ENCODE data around the gene LSM12. TPM values are rescaled to one million over a fixed set of nuclear protein-coding genes. Genes with fewer than 3 reads are reported as not detected.
A peak's percentile ranks its signal among the peaks of the same experiment; 100 is the strongest.

The LSM12 gene
- total RNA-seq, 1 experiment from 2014 or later: 85.5 TPM

GRCh38 chr17:44014133-44014436 lies 52.4 kb downstream of the LSM12 start:
- Mint-ChIP-seq H3K27me3 (ENCODE audit: insufficient read depth, unreplicated experiment) (no peaks in the 10 kb centered on the region), H3K9me3 (ENCODE audit: unreplicated experiment) (no peaks in the 10 kb centered on the region), H3K4me3 (ENCODE audit: unreplicated experiment) (peak overlapping the region; percentile 97), H3K4me1 (ENCODE audit: low read depth, unreplicated experiment) (no peaks in the 10 kb centered on the region), H3K27ac (ENCODE audit: unreplicated experiment) (peak overlapping the region; percentile 97), H3K36me3 (ENCODE audit: insufficient read depth, unreplicated experiment) (peaks cover 9% of the 10 kb centered on the region)
- Histone ChIP-seq H3K4me3 (ENCODE audit: low read depth, low read length) (peak overlapping the region; percentile 78), H3K4me1 (no peaks in the 10 kb centered on the region), H3K27me3 (replicated peaks; ENCODE audit: control insufficient read depth, insufficient read depth, low read length) (no peaks in the 10 kb centered on the region), H3K36me3 (ENCODE audit: control insufficient read depth, insufficient read depth, low read length) (0 out of 2 replicates have a peak, but pooled peaks cover 2% of the 10 kb centered on the region), H3K9me3 (no peaks in the 10 kb centered on the region)
- DNase-seq: no peak
- intact Hi-C loops (cut with micrococcal nuclease; ENCODE audit: unreplicated experiment): no loop called here
- CTCF ChIA-PET: no interaction called here
- TF ChIP-seq, protein P1, sequence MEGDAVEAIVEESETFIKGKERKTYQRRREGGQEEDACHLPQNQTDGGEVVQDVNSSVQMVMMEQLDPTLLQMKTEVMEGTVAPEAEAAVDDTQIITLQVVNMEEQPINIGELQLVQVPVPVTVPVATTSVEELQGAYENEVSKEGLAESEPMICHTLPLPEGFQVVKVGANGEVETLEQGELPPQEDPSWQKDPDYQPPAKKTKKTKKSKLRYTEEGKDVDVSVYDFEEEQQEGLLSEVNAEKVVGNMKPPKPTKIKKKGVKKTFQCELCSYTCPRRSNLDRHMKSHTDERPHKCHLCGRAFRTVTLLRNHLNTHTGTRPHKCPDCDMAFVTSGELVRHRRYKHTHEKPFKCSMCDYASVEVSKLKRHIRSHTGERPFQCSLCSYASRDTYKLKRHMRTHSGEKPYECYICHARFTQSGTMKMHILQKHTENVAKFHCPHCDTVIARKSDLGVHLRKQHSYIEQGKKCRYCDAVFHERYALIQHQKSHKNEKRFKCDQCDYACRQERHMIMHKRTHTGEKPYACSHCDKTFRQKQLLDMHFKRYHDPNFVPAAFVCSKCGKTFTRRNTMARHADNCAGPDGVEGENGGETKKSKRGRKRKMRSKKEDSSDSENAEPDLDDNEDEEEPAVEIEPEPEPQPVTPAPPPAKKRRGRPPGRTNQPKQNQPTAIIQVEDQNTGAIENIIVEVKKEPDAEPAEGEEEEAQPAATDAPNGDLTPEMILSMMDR (IDR thresholded peaks at IDR 0.05; ENCODE audit: insufficient read depth in 1 of 2, low read depth in 1 of 2, low read length in 1 of 2, severe bottlenecking in 1 of 2, unreplicated experiment in 1 of 2): no peak
- BruUV-seq (replicated peaks): no TSS peak
- POLR2A ChIA-PET: interaction anchor here (1.1 kb wide), 1 partner anchor 52 kb away, joined by 3 read pairs; the partner anchor contains the start of gene LSM12

DNA sequence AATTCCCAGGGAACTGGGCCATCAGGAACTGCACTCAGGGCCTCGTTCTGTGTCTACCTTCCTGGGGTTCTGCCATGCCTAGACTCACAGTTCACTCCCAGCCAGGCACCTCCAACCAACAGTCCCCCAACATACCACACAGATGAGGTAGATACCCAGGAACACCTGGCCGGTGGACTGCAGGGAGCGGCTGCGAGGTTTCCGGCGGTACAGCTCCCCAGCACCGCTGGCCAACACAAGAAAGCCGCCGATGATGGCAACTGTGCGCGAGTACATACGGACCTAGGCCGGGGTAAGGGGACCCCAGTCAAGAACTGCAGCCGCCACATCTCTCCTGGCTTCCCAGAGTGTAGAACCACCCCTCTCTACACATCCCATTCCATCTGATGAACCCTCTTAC lies 53.6 kb downstream of the LSM12 start:
- Histone ChIP-seq H3K4me3 (ENCODE audit: low read depth, low read length) (no peak overlapping the region), H3K4me1 (no peaks in the 10 kb centered on the region), H3K27me3 (replicated peaks; ENCODE audit: control insufficient read depth, insufficient read depth, low read length) (no peaks in the 10 kb centered on the region), H3K9me3 (no peaks in the 10 kb centered on the region), H3K36me3 (ENCODE audit: control insufficient read depth, insufficient read depth, low read length) (0 out of 2 replicates have a peak, but pooled peaks cover 2% of the 10 kb centered on the region)
- TF ChIP-seq, protein P1 (IDR thresholded peaks at IDR 0.05; ENCODE audit: insufficient read depth in 1 of 2, low read depth in 1 of 2, low read length in 1 of 2, severe bottlenecking in 1 of 2, unreplicated experiment in 1 of 2): no peak
- no TSS peak for BruUV-seq (replicated peaks)
- peak overlapping the region; percentile 19 for H3K4me3 Mint-ChIP-seq (ENCODE audit: unreplicated experiment)
- ChIA-PET POLR2A (no interaction called here), CTCF (no interaction called here)
- intact Hi-C loops (cut with micrococcal nuclease; ENCODE audit: unreplicated experiment): no loop called here
- no peak for DNase-seq
- H3K36me3 Mint-ChIP-seq (ENCODE audit: insufficient read depth, unreplicated experiment): peaks cover 17% of the 10 kb centered on the region
- no peaks in the 10 kb centered on the region for H3K9me3 Mint-ChIP-seq (ENCODE audit: unreplicated experiment)
- H3K27ac Mint-ChIP-seq (ENCODE audit: unreplicated experiment): no peak overlapping the region
- H3K27me3 Mint-ChIP-seq (ENCODE audit: insufficient read depth, unreplicated experiment): no peaks in the 10 kb centered on the region
- no peaks in the 10 kb centered on the region for H3K4me1 Mint-ChIP-seq (ENCODE audit: low read depth, unreplicated experiment)

DNA sequence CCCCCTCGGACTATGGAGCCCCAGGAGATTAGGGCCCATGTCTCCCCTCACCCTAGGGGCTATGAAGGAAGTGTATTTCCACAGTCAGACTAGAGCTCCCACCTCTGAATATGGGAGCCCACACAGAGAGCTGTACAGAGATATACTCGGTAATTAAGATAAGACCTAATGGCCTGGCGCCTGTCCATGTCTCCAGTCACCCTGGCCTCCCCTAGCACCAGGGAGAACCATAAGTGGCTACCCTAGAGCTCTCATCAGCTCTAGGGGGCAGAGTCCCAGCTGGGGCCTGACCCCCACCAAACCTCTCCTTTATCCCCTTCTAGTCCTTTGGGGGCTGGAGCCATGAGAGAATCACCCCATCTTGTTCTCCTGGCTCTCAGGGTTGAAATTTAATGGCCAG lies 54.1 kb downstream of the LSM12 start:
- Histone ChIP-seq H3K4me3 (ENCODE audit: low read depth, low read length) (no peak overlapping the region), H3K36me3 (ENCODE audit: control insufficient read depth, insufficient read depth, low read length) (0 out of 2 replicates have a peak, but pooled peaks cover 2% of the 10 kb centered on the region), H3K9me3 (no peaks in the 10 kb centered on the region), H3K27me3 (replicated peaks; ENCODE audit: control insufficient read depth, insufficient read depth, low read length) (no peaks in the 10 kb centered on the region), H3K4me1 (no peaks in the 10 kb centered on the region)
- BruUV-seq (replicated peaks): no TSS peak
- ChIA-PET CTCF (interaction anchor here (0.9 kb wide), 1 partner anchor 18 kb away, joined by 3 read pairs; no protein-coding TSS in a partner anchor), POLR2A (no interaction called here)
- H3K4me1 Mint-ChIP-seq (ENCODE audit: low read depth, unreplicated experiment): no peaks in the 10 kb centered on the region
- intact Hi-C loops (cut with micrococcal nuclease; ENCODE audit: unreplicated experiment): no loop called here
- H3K27ac Mint-ChIP-seq (ENCODE audit: unreplicated experiment): no peak overlapping the region
- no peak overlapping the region for H3K4me3 Mint-ChIP-seq (ENCODE audit: unreplicated experiment)
- TF ChIP-seq, protein P1 (IDR thresholded peaks at IDR 0.05; ENCODE audit: insufficient read depth in 1 of 2, low read depth in 1 of 2, low read length in 1 of 2, severe bottlenecking in 1 of 2, unreplicated experiment in 1 of 2): no peak
- H3K9me3 Mint-ChIP-seq (ENCODE audit: unreplicated experiment): no peaks in the 10 kb centered on the region
- no peaks in the 10 kb centered on the region for H3K27me3 Mint-ChIP-seq (ENCODE audit: insufficient read depth, unreplicated experiment)
- peaks cover 17% of the 10 kb centered on the region for H3K36me3 Mint-ChIP-seq (ENCODE audit: insufficient read depth, unreplicated experiment)
- DNase-seq: no peak
